ENCODE data around the gene PRG3.
A peak's percentile ranks its signal among the peaks of the same experiment; 100 is the strongest.

The PRG3 gene

GRCh38 chr11:57426439-57426928, 45.5 kb upstream of the PRG3 start:
- Mint-ChIP-seq H3K36me3 (ENCODE audit: low read depth) (peaks cover 15% of the 10 kb centered on the region), H3K4me1 (peaks cover 18% of the 10 kb centered on the region), H3K27ac (peak overlapping the region in 2 of 3 experiments; percentile 44 to 59), H3K27me3 (ENCODE audit: low read depth) (peaks cover 22% of the 10 kb centered on the region), H3K4me3 (peak overlapping the region; percentile 85 to 86 (median 85)), H3K9me3 (no peaks in the 10 kb centered on the region)
- TF ChIP-seq, protein P1, sequence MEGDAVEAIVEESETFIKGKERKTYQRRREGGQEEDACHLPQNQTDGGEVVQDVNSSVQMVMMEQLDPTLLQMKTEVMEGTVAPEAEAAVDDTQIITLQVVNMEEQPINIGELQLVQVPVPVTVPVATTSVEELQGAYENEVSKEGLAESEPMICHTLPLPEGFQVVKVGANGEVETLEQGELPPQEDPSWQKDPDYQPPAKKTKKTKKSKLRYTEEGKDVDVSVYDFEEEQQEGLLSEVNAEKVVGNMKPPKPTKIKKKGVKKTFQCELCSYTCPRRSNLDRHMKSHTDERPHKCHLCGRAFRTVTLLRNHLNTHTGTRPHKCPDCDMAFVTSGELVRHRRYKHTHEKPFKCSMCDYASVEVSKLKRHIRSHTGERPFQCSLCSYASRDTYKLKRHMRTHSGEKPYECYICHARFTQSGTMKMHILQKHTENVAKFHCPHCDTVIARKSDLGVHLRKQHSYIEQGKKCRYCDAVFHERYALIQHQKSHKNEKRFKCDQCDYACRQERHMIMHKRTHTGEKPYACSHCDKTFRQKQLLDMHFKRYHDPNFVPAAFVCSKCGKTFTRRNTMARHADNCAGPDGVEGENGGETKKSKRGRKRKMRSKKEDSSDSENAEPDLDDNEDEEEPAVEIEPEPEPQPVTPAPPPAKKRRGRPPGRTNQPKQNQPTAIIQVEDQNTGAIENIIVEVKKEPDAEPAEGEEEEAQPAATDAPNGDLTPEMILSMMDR (IDR thresholded peaks at IDR 0.05; ENCODE audit: unreplicated experiment in 3 of 3), result no peak

DNA sequence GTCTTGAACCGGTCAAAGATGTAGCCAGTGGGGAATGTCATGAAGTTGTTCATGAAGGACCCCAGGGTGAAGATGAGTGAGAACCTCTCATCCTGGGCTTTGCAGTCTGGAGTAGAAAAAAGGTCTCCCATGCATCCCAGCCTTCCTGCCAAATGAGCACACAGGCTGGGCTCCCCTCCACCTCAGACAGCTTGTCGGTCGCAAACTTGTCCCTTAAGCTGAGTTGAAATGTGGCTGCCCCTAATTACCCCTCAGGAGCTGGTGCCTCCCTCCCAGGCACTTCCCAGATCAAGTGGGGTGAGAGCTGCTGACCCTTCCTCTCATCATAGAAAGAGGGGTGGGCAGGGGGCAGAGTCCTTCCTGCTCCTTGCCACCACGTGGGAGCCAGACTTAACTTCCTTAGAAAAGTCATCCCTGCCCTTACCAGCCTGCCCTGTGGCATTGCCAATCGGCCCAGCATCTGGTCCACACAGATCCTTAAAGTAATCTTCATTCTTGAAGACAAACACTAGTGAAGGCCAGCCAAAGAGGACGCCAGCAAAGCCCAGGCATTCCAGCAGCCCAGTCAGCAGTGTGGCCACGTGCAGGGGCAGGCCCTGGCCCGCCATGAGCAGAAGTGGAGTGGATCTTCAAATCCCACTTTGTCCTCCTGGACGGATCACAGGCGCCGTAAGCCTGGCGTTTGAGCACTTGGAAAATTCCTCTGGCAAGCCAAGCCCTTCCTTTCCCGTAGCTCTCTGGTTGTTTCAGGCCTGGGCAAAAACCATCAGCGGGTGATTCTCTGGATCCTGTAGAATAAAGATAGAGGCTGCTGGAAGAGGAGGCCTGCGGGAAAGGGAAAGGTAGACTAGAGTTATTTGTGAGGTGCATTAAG, 44.9 kb upstream of the PRG3 start:
- Mint-ChIP-seq H3K4me3 (peak overlapping the region; percentile 85 to 86 (median 85)), H3K27ac (peak overlapping the region in 2 of 3 experiments; percentile 44 to 59), H3K36me3 (ENCODE audit: low read depth) (peaks cover 15% of the 10 kb centered on the region), H3K9me3 (no peaks in the 10 kb centered on the region), H3K4me1 (peaks cover 18% of the 10 kb centered on the region), H3K27me3 (ENCODE audit: low read depth) (peaks cover 22% of the 10 kb centered on the region)
- TF ChIP-seq, protein P1 (IDR thresholded peaks at IDR 0.05; ENCODE audit: unreplicated experiment in 3 of 3), result no peak

DNA sequence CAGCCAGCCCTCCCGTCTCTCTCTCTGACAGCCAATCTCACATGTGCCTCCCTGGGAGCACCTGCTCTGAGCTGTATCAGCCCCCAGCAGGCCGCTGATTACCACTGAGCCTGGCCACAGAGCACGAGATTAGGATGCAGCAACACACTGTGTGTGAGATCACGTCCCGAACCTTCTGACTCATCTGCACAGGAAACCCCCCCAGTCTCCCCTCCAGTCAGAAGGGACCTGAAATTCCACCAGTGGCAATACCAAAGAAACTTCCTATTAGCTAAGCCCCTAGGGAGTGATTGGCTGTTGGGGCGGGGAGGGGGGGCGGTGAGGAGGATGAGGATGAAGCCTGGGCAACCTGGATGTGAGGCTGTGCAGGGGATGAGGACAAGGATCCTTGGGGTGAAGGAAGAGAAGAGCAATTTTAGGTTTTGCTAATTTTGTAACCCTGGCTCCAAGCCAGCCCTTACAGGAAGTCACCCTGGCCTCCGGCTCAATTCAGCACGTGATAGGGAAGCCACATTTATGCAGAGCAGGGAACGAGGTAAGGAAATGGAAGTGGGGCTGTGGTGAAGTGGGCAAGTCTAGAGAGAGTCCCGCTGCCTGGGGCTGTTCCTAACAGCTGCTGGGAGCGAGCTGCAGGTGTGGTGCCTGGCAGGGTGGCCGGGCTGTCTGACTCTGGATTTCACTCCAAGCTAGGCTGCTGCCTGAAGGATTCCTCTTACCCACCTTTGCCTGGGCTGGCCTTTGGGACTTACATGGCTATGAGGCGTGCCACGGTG, 44.0 kb upstream of the PRG3 start:
- H3K36me3 Mint-ChIP-seq (ENCODE audit: low read depth), result peaks cover 19% of the 10 kb centered on the region
- TF ChIP-seq, protein P1 (IDR thresholded peaks at IDR 0.05; ENCODE audit: unreplicated experiment in 3 of 3), result no peak
- H3K27me3 Mint-ChIP-seq (ENCODE audit: low read depth), result peaks cover 21% of the 10 kb centered on the region
- peak overlapping the region in 1 of 3 experiments; percentile 59 for H3K27ac Mint-ChIP-seq
- H3K4me3 Mint-ChIP-seq, result peak overlapping the region; percentile 39 to 83 (median 69)
- H3K4me1 Mint-ChIP-seq, result peaks cover 18% of the 10 kb centered on the region
- H3K9me3 Mint-ChIP-seq, result no peaks in the 10 kb centered on the region

GRCh38 chr11:57424137-57424791, 43.3 kb upstream of the PRG3 start:
- peak overlapping the region in 1 of 3 experiments; percentile 62 for H3K27ac Mint-ChIP-seq
- H3K9me3 Mint-ChIP-seq, result no peaks in the 10 kb centered on the region
- H3K4me3 Mint-ChIP-seq, result peak overlapping the region in 2 of 3 experiments; percentile 25 to 46
- peaks cover 14% of the 10 kb centered on the region for H3K27me3 Mint-ChIP-seq (ENCODE audit: low read depth)
- H3K4me1 Mint-ChIP-seq, result peaks cover 18% of the 10 kb centered on the region
- TF ChIP-seq, protein P1 (IDR thresholded peaks at IDR 0.05; ENCODE audit: unreplicated experiment in 3 of 3), result no peak
- peaks cover 20% of the 10 kb centered on the region for H3K36me3 Mint-ChIP-seq (ENCODE audit: low read depth)

- no peaks in the 10 kb centered on the region for H3K9me3 Mint-ChIP-seq
- peaks cover 3% of the 10 kb centered on the region for H3K27me3 Mint-ChIP-seq (ENCODE audit: low read depth)
- no peak overlapping the region for H3K27ac Mint-ChIP-seq
- TF ChIP-seq, protein P1 (IDR thresholded peaks at IDR 0.05; ENCODE audit: unreplicated experiment in 3 of 3), result no peak
- H3K36me3 Mint-ChIP-seq (ENCODE audit: low read depth), result peaks cover 21% of the 10 kb centered on the region
- peaks cover 18% of the 10 kb centered on the region for H3K4me1 Mint-ChIP-seq
- no peak overlapping the region for H3K4me3 Mint-ChIP-seq
Observed at GRCh38 chr11:57422669-57423068, 41.7 kb upstream of the PRG3 start.

All from nephron (organoid).